ENCODE measurements around the gene ERBB2.
"Not testable (repeated sequence)": the region's sequence is repeated elsewhere in the genome, so short reads cannot be mapped to it uniquely, and the experiment has no call there.

The ERBB2 gene

GRCh38 chr17:39756380-39757079 lies 56.7 kb downstream of the ERBB2 start:
- Histone ChIP-seq H3K4me2 (peak overlapping the region; percentile 93), H3K9me3 (no peaks in the 10 kb centered on the region), H3K27me3 (no peaks in the 10 kb centered on the region), H3K4me3 (peak overlapping the region; percentile 63), H3K9ac (peak overlapping the region; percentile 91; the same call in 1 of the 2 replicates), H3K4me1 (peaks cover 77% of the 10 kb centered on the region), H4K20me1 (no peaks in the 10 kb centered on the region), H3K27ac (peak overlapping the region; percentile 99), H3K36me3 (no peaks in the 10 kb centered on the region)
- TF ChIP-seq Cebpa-rat (IDR thresholded peaks at IDR 0.05) = no peak

- H3K4me1 ChIP-seq = peaks cover 76% of the 10 kb centered on the region
- 0 out of 2 replicates have a peak overlapping the region, but pooled peaks have one; percentile 38 for H3K9ac ChIP-seq
- no peaks in the 10 kb centered on the region for H4K20me1 ChIP-seq
- peak overlapping the region; percentile 99 for H3K27ac ChIP-seq
- no peak overlapping the region for H3K4me3 ChIP-seq
- H3K9me3 ChIP-seq = no peaks in the 10 kb centered on the region
- H3K4me2 ChIP-seq = peak overlapping the region; percentile 93
- no peaks in the 10 kb centered on the region for H3K36me3 ChIP-seq
- H3K27me3 ChIP-seq = no peaks in the 10 kb centered on the region
- TF ChIP-seq Cebpa-rat (IDR thresholded peaks at IDR 0.05) = no peak
These were observed 57.4 kb downstream of the ERBB2 start for GRCh38 chr17:39757176-39757662.

GRCh38 chr17:39757931-39758873 lies 58.3 kb downstream of the ERBB2 start:
- Histone ChIP-seq H3K9ac (peak overlapping the region; percentile 38; the same call in 1 of the 2 replicates), H4K20me1 (no peaks in the 10 kb centered on the region), H3K4me3 (no peak overlapping the region), H3K36me3 (no peaks in the 10 kb centered on the region), H3K27me3 (no peaks in the 10 kb centered on the region), H3K4me1 (peaks cover 66% of the 10 kb centered on the region), H3K9me3 (no peaks in the 10 kb centered on the region), H3K4me2 (peak overlapping the region; percentile 93), H3K27ac (peak overlapping the region; percentile 99)
- no peak for TF ChIP-seq Cebpa-rat (IDR thresholded peaks at IDR 0.05)

GRCh38 chr17:39759204-39759603 lies 59.3 kb downstream of the ERBB2 start:
- Histone ChIP-seq H3K9me3 (no peaks in the 10 kb centered on the region), H3K4me1 (peaks cover 58% of the 10 kb centered on the region), H3K4me2 (peak overlapping the region; percentile 93), H3K36me3 (no peaks in the 10 kb centered on the region), H3K9ac (no peak overlapping the region), H3K27me3 (no peaks in the 10 kb centered on the region), H4K20me1 (no peaks in the 10 kb centered on the region), H3K4me3 (no peak overlapping the region), H3K27ac (no peak overlapping the region)
- TF ChIP-seq Cebpa-rat (IDR thresholded peaks at IDR 0.05) = no peak

GRCh38 chr17:39761861-39762496 lies 62.1 kb downstream of the ERBB2 start:
- Histone ChIP-seq H3K4me3 (no peak overlapping the region), H4K20me1 (no peaks in the 10 kb centered on the region), H3K9me3 (0 out of 2 replicates have a peak, but pooled peaks cover 4% of the 10 kb centered on the region), H3K36me3 (no peaks in the 10 kb centered on the region), H3K27ac (no peak overlapping the region), H3K9ac (no peak overlapping the region), H3K27me3 (no peaks in the 10 kb centered on the region), H3K4me2 (0 out of 2 replicates have a peak overlapping the region, but pooled peaks have one; percentile 7), H3K4me1 (peaks cover 60% of the 10 kb centered on the region)
- no peak for TF ChIP-seq Cebpa-rat (IDR thresholded peaks at IDR 0.05)

GRCh38 chr17:39763051-39763820 lies 63.4 kb downstream of the ERBB2 start:
- H3K4me2 ChIP-seq = no peak overlapping the region
- no peak overlapping the region for H3K4me3 ChIP-seq
- no peak for TF ChIP-seq Cebpa-rat (IDR thresholded peaks at IDR 0.05)
- H3K27ac ChIP-seq = no peak overlapping the region
- 0 out of 2 replicates have a peak, but pooled peaks cover 4% of the 10 kb centered on the region for H3K9me3 ChIP-seq
- no peak overlapping the region for H3K9ac ChIP-seq
- H3K36me3 ChIP-seq = no peaks in the 10 kb centered on the region
- H3K4me1 ChIP-seq = peaks cover 54% of the 10 kb centered on the region
- H4K20me1 ChIP-seq = no peaks in the 10 kb centered on the region
- no peaks in the 10 kb centered on the region for H3K27me3 ChIP-seq

GRCh38 chr17:39764171-39764570 lies 64.3 kb downstream of the ERBB2 start:
- not testable (repeated sequence) for H3K36me3 ChIP-seq, H3K4me2 ChIP-seq, H3K27ac ChIP-seq, H3K9ac ChIP-seq, H4K20me1 ChIP-seq, H3K9me3 ChIP-seq, H3K4me3 ChIP-seq, H3K27me3 ChIP-seq
- peaks cover 45% of the 10 kb centered on the region for H3K4me1 ChIP-seq

- 0 out of 2 replicates have a peak, but pooled peaks cover 4% of the 10 kb centered on the region for H3K9me3 ChIP-seq
- H3K36me3 ChIP-seq = no peaks in the 10 kb centered on the region
- no peak overlapping the region for H3K27ac ChIP-seq
- no peak overlapping the region for H3K4me3 ChIP-seq
- peak overlapping the region; percentile 71; the same call in 1 of the 2 replicates for H3K4me2 ChIP-seq
- TF ChIP-seq Cebpa-rat (IDR thresholded peaks at IDR 0.05) = no peak
- H3K4me1 ChIP-seq = peaks cover 37% of the 10 kb centered on the region
- H3K9ac ChIP-seq = no peak overlapping the region
- no peaks in the 10 kb centered on the region for H3K27me3 ChIP-seq
- no peaks in the 10 kb centered on the region for H4K20me1 ChIP-seq
These were observed 65.3 kb downstream of the ERBB2 start for GRCh38 chr17:39765175-39765574.

- H3K36me3 ChIP-seq = no peaks in the 10 kb centered on the region
- 0 out of 2 replicates have a peak, but pooled peaks cover 4% of the 10 kb centered on the region for H3K9me3 ChIP-seq
- no peaks in the 10 kb centered on the region for H3K27me3 ChIP-seq
- no peak overlapping the region for H3K4me3 ChIP-seq
- H3K4me1 ChIP-seq = peaks cover 37% of the 10 kb centered on the region
- H4K20me1 ChIP-seq = no peaks in the 10 kb centered on the region
- no peak for TF ChIP-seq Cebpa-rat (IDR thresholded peaks at IDR 0.05)
- no peak overlapping the region for H3K27ac ChIP-seq
- H3K4me2 ChIP-seq = peak overlapping the region; percentile 71
- no peak overlapping the region for H3K9ac ChIP-seq
These were observed 65.9 kb downstream of the ERBB2 start for GRCh38 chr17:39765766-39766165.

Measured in BLaER1 (cell line).